Measurements from ENCODE around the gene ATL3. TPM values are rescaled to one million over a fixed set of nuclear protein-coding genes. Genes with fewer than 3 reads are reported as not detected.

The ATL3 gene
- total and polyA plus RNA-seq, 2 of the 13 experiments (the other 11 are each of a cell fraction or from before 2014, with no cell fraction given), result not detected

DNA sequence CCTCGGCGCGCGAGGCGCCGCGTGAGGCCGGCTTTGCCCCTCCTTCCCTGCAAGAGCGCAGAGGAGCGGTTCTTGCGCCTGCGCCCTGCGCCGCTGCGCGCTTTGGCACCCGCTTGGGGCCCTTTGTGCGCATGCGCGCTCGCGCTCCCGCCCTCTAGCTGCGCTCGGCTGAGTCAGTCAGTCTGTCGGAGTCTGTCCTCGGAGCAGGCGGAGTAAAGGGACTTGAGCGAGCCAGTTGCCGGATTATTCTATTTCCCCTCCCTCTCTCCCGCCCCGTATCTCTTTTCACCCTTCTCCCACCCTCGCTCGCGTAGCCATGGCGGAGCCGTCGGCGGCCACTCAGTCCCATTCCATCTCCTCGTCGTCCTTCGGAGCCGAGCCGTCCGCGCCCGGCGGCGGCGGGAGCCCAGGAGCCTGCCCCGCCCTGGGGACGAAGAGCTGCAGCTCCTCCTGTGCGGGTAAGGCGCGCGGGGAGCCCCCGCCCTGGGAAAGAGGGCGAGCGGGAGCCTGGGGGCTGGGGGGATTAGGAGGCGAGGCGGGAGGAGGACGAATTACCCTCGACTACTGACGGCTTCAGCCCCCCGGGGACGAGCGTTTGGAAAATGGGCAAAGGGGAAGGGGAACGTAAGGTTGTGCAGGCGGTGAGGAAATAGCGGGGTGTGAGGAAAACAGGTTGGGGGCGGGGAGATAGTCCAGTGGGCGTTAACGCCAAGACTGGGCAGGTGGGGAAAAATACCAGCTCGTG is 10.3 kb upstream of the ATL3 start, which contains the start of gene RTN3 (continued):
- TF ChIP-seq, protein P1, sequence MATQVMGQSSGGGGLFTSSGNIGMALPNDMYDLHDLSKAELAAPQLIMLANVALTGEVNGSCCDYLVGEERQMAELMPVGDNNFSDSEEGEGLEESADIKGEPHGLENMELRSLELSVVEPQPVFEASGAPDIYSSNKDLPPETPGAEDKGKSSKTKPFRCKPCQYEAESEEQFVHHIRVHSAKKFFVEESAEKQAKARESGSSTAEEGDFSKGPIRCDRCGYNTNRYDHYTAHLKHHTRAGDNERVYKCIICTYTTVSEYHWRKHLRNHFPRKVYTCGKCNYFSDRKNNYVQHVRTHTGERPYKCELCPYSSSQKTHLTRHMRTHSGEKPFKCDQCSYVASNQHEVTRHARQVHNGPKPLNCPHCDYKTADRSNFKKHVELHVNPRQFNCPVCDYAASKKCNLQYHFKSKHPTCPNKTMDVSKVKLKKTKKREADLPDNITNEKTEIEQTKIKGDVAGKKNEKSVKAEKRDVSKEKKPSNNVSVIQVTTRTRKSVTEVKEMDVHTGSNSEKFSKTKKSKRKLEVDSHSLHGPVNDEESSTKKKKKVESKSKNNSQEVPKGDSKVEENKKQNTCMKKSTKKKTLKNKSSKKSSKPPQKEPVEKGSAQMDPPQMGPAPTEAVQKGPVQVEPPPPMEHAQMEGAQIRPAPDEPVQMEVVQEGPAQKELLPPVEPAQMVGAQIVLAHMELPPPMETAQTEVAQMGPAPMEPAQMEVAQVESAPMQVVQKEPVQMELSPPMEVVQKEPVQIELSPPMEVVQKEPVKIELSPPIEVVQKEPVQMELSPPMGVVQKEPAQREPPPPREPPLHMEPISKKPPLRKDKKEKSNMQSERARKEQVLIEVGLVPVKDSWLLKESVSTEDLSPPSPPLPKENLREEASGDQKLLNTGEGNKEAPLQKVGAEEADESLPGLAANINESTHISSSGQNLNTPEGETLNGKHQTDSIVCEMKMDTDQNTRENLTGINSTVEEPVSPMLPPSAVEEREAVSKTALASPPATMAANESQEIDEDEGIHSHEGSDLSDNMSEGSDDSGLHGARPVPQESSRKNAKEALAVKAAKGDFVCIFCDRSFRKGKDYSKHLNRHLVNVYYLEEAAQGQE (IDR thresholded peaks at IDR 0.05; ENCODE audit: borderline replicate concordance in 1 of 2, low read depth in 1 of 2, low read length in 2 of 2), result 0 out of 4 replicates have a peak, but pooled peaks of 1 of the 2 experiments have one; percentile 33
- TF ChIP-seq NFE2 (CRISPR knock-in tag; IDR thresholded peaks at IDR 0.05), result no peak
- TF ChIP-seq FOXJ3 (CRISPR knock-in tag; IDR thresholded peaks at IDR 0.05; ENCODE audit: borderline replicate concordance), result 0 out of 2 replicates have a peak, but pooled peaks have one; percentile 7
- TF ChIP-seq TEAD2 (CRISPR knock-in tag; IDR thresholded peaks at IDR 0.05), result no peak
- no peak for TF ChIP-seq RNF2 (conservative IDR thresholded peaks at IDR 0.05; ENCODE audit: low read depth)
- TF ChIP-seq RAD51 (IDR thresholded peaks at IDR 0.05; ENCODE audit: borderline replicate concordance), result no peak
- TF ChIP-seq SMAD3 (CRISPR knock-in tag; IDR thresholded peaks at IDR 0.05), result no peak
- no peak for TF ChIP-seq EP300 (IDR thresholded peaks at IDR 0.05; ENCODE audit: low read depth in 2 of 2, low read length in 2 of 2)
- TF ChIP-seq EP300 (CRISPR knock-in tag; IDR thresholded peaks at IDR 0.05; ENCODE audit: borderline replicate concordance), result no peak
- TF ChIP-seq SIN3A (IDR thresholded peaks at IDR 0.05; ENCODE audit: borderline replicate concordance, low read depth, low read length), result peak; percentile 44; the same call in 1 of the 2 replicates
- no peak for TF ChIP-seq WIZ (CRISPR knock-in tag; IDR thresholded peaks at IDR 0.05)
- no peak; the same call in 1 of the 2 replicates for TF ChIP-seq ARHGAP35 (CRISPR knock-in tag; IDR thresholded peaks at IDR 0.05; ENCODE audit: borderline replicate concordance)
- no peak for TF ChIP-seq ZFP36L2 (CRISPR knock-in tag; IDR thresholded peaks at IDR 0.05)
- TF ChIP-seq SMARCE1 (IDR thresholded peaks at IDR 0.05; ENCODE audit: borderline replicate concordance), result no peak
- TF ChIP-seq MIER3 (CRISPR knock-in tag; IDR thresholded peaks at IDR 0.05; ENCODE audit: borderline replicate concordance), result 0 out of 2 replicates have a peak, but pooled peaks have one; percentile 29
- TF ChIP-seq ZNF326 (CRISPR knock-in tag; IDR thresholded peaks at IDR 0.05; ENCODE audit: borderline replicate concordance), result no peak
- no peak for TF ChIP-seq KDM6A (CRISPR knock-in tag; IDR thresholded peaks at IDR 0.05; ENCODE audit: low read depth)
- no peak for TF ChIP-seq ZNF589 (CRISPR knock-in tag; conservative IDR thresholded peaks at IDR 0.05)
- no peak; the same call in none of the 2 replicates for TF ChIP-seq KMT2A (CRISPR knock-in tag; IDR thresholded peaks at IDR 0.05)
- 0 out of 2 replicates have a peak, but pooled peaks have one; percentile 25 for TF ChIP-seq AHR (CRISPR knock-in tag; IDR thresholded peaks at IDR 0.05)
- TF ChIP-seq HES4 (CRISPR knock-in tag; IDR thresholded peaks at IDR 0.05; ENCODE audit: borderline replicate concordance), result no peak; the same call in 1 of the 2 replicates
- no peak for TF ChIP-seq RFX3 (CRISPR knock-in tag; IDR thresholded peaks at IDR 0.05)
- peak; percentile 50 for TF ChIP-seq ZMYM4 (CRISPR knock-in tag; IDR thresholded peaks at IDR 0.05)
- no peak for TF ChIP-seq MAFK (conservative IDR thresholded peaks at IDR 0.05 in 1 of 2, IDR thresholded peaks at IDR 0.05 in 1 of 2; ENCODE audit: low read length in 2 of 2)
- TF ChIP-seq ZNF382 (CRISPR knock-in tag; IDR thresholded peaks at IDR 0.05; ENCODE audit: borderline replicate concordance), result no peak
- TF ChIP-seq, protein P2, sequence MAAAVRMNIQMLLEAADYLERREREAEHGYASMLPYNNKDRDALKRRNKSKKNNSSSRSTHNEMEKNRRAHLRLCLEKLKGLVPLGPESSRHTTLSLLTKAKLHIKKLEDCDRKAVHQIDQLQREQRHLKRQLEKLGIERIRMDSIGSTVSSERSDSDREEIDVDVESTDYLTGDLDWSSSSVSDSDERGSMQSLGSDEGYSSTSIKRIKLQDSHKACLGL (CRISPR knock-in tag; IDR thresholded peaks at IDR 0.05), result no peak
- TF ChIP-seq, protein P3, sequence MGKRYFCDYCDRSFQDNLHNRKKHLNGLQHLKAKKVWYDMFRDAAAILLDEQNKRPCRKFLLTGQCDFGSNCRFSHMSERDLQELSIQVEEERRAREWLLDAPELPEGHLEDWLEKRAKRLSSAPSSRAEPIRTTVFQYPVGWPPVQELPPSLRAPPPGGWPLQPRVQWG (CRISPR knock-in tag; IDR thresholded peaks at IDR 0.05; ENCODE audit: borderline replicate concordance, low read depth), result no peak
- peak; percentile 31; the same call in 1 of the 2 replicates for TF ChIP-seq POGZ (CRISPR knock-in tag; IDR thresholded peaks at IDR 0.05)

Data from HepG2 (cell line).